Activated naive CD8-positive, alpha-beta T cell treated with anti-CD3 and anti-CD28 coated beads, Interleukin-2, amount 50 U/mL, for 24 hours (primary cell): Measurements from ENCODE around the gene KCNQ1.
A peak's percentile ranks its signal among the peaks of the same experiment; 100 is the strongest.

Experiments
- ATAC-seq: fragments of 150-1000 bp; cut with Tn5 transposase; one replicate; pipeline ENCODE4 v1.10.0; 2021
- DNase-seq: peaks from one replicate; pipeline ENCODE4 v3.0.0; 2021
- H3K27ac Mint-ChIP-seq: one replicate; pipeline ENCODE4 v1.8.0; 2021; ENCODE audit warnings: mild to moderate bottlenecking, mixed read lengths
- H3K27me3 Mint-ChIP-seq: one replicate; pipeline ENCODE4 v1.8.0; 2021; ENCODE audit warnings: mixed read lengths
- H3K36me3 Mint-ChIP-seq: one replicate; pipeline ENCODE4 v1.8.0; 2021; ENCODE audit warnings: low read depth, mixed read lengths
- H3K4me1 Mint-ChIP-seq: one replicate; pipeline ENCODE4 v1.8.0; 2021; ENCODE audit warnings: mixed read lengths
- H3K4me3 Mint-ChIP-seq: one replicate; pipeline ENCODE4 v1.8.0; 2021; ENCODE audit warnings: mild to moderate bottlenecking, moderate library complexity, mixed read lengths
- H3K9me3 Mint-ChIP-seq: one replicate; pipeline ENCODE4 v1.8.0; 2021; ENCODE audit warnings: mixed read lengths

Gene KCNQ1

GRCh38 chr11:2694995-2695939 lies 250.5 kb downstream of the KCNQ1 start:
- peaks cover 2% of the 10 kb centered on the region for H3K36me3 Mint-ChIP-seq
- H3K4me1 Mint-ChIP-seq, result peaks cover 9% of the 10 kb centered on the region
- ATAC-seq (no peak), DNase-seq (no peak)
- no peak overlapping the region for H3K27ac Mint-ChIP-seq
- no peak overlapping the region for H3K4me3 Mint-ChIP-seq
- H3K27me3 Mint-ChIP-seq, result peaks cover 4% of the 10 kb centered on the region
- no peaks in the 10 kb centered on the region for H3K9me3 Mint-ChIP-seq

GRCh38 chr11:2696455-2696854 lies 251.6 kb downstream of the KCNQ1 start:
- no peak overlapping the region for H3K4me3 Mint-ChIP-seq
- peaks cover 11% of the 10 kb centered on the region for H3K4me1 Mint-ChIP-seq
- H3K36me3 Mint-ChIP-seq, result peaks cover 2% of the 10 kb centered on the region
- H3K27ac Mint-ChIP-seq, result no peak overlapping the region
- ATAC-seq (no peak), DNase-seq (no peak)
- H3K9me3 Mint-ChIP-seq, result no peaks in the 10 kb centered on the region
- H3K27me3 Mint-ChIP-seq, result peaks cover 4% of the 10 kb centered on the region

- no peaks in the 10 kb centered on the region for H3K9me3 Mint-ChIP-seq
- H3K27ac Mint-ChIP-seq, result no peak overlapping the region
- DNase-seq (no peak), ATAC-seq (no peak)
- H3K4me3 Mint-ChIP-seq, result no peak overlapping the region
- peaks cover 11% of the 10 kb centered on the region for H3K4me1 Mint-ChIP-seq
- peaks cover 2% of the 10 kb centered on the region for H3K36me3 Mint-ChIP-seq
- peaks cover 4% of the 10 kb centered on the region for H3K27me3 Mint-ChIP-seq
Observed at GRCh38 chr11:2697866-2698265, 253.1 kb downstream of the KCNQ1 start.

- Mint-ChIP-seq H3K9me3 (no peaks in the 10 kb centered on the region), H3K4me3 (peak overlapping the region; percentile 81), H3K4me1 (peaks cover 11% of the 10 kb centered on the region), H3K36me3 (peaks cover 2% of the 10 kb centered on the region), H3K27ac (peak overlapping the region; percentile 44), H3K27me3 (peaks cover 4% of the 10 kb centered on the region)
- DNase-seq (no peak), ATAC-seq (no peak)
Observed at GRCh38 chr11:2698386-2699184, 253.8 kb downstream of the KCNQ1 start.

DNA sequence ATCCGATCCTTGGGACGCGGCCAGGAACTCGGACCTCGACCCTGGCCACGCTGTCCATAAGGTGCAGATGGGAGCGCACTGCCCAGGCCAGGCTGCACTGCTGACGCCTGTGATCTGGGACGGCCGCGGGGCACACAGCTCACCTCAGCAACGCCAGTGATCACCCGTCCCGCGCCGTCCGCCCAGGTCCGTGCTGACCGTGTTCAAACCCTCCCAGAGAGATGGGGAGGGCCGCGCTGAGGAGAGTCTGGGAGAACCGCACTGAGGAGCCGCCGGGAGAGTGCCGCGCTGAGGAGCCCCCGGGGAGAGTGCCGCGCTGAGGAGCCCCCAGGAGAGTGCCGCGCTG lies 254.3 kb downstream of the KCNQ1 start:
- no peak for ATAC-seq

DNA sequence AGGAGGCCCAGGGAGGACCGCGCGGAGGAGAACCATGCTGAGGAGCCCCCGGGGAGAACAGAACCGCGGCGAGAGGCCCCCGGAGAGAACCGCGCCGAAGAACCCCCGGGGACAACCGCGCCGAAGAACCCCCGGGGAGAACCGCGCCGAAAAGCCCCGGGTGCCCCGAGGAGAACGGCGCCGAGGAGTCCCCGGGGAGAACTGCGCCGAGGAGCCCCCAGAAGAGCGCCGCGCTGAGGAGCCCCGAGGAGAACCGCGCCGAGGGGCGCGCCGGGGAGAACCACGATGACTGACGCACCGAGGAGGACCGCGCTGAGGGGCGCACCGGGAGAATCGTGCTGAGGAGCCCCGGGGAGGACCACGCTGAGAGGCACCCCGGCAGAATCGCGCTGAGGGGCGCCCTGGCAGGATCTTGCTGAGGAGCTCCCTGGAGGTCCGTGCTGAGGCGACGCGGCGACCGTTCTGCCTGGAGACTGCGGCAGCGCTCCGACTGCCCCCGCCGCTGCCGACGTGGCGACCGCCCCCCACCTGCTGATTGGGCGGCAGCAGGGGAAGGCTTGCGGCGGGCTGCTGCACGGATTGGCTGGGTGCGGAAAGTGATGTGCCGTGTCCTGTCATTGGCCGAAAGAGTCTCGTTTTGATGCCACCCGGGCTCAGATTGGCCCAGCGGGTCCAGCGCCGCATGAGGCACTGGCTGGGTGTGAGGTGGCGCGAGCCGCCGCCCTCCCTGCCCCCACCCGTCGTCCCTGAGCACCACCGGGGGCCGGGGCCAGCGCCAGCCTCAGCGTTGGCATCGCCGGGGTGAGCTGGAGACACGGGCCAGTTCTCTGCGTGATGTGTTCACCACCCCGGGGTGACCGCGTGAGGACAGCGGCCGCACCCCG lies 255.0 kb downstream of the KCNQ1 start, which contains the start of gene KCNQ1OT1:
Gene KCNQ1OT1, minus strand, starts transcription at position 464 of the 884 bp plus-strand sequence.
- Mint-ChIP-seq H3K27me3 (peaks cover 4% of the 10 kb centered on the region), H3K9me3 (no peaks in the 10 kb centered on the region), H3K4me3 (peak within 1 kb of the TSS; percentile 81), H3K27ac (peak within 1 kb of the TSS; percentile 44), H3K36me3 (peaks cover 2% of the 10 kb centered on the region), H3K4me1 (peaks cover 11% of the 10 kb centered on the region)
- ATAC-seq (peak; percentile 92), DNase-seq (peak; percentile 81)

More for the DNA sequence above, 254.3 kb downstream of the KCNQ1 start:
- H3K4me3 Mint-ChIP-seq, result peak overlapping the region; percentile 81
- H3K27ac Mint-ChIP-seq, result peak overlapping the region; percentile 44
- H3K4me1 Mint-ChIP-seq, result peaks cover 11% of the 10 kb centered on the region
- peaks cover 4% of the 10 kb centered on the region for H3K27me3 Mint-ChIP-seq
- DNase-seq, result peak; percentile 10
- H3K36me3 Mint-ChIP-seq, result peaks cover 2% of the 10 kb centered on the region
- no peaks in the 10 kb centered on the region for H3K9me3 Mint-ChIP-seq

DNA sequence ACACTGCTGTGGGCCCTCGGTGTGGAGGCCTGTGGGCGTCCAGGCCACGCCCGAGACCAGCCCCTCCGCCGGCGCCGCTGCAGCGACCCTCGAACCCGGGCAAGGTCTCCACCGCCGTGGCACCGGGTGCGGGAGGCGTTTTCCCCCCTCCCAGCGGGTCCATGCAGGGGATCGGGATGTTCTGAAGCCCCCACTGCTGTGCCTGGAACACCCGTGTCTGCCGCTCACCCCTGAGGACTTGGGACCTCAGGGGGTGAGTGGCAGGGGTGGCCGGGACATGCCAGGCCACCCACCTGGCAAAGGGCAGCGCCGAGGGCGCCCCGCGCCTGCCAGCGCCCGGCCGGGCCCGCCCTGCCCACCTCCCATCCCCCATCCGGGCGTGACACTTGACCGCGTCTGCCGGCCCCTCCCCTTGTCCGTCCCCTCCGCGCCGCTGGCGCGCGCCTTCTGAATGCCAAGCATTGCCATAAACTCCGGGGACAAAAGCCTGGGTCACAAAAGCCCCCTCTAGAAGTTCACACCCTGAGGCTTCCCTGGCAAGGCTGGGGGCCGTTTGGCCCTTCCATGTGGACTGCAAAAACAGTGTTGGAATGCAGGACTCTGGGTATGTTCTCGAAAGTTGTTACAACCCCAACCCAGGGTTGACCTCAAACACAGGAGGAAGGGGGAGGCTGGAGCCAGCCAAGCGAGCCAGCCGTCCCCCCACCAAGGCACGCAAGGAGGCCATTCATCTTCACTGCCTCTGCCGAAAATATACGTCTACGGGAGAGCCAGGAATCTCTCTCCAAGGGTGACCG lies 255.8 kb downstream of the KCNQ1 start:
- Mint-ChIP-seq H3K4me1 (peaks cover 11% of the 10 kb centered on the region), H3K36me3 (peaks cover 2% of the 10 kb centered on the region), H3K27ac (no peak overlapping the region), H3K4me3 (peak overlapping the region; percentile 81), H3K27me3 (peaks cover 4% of the 10 kb centered on the region), H3K9me3 (no peaks in the 10 kb centered on the region)
- peak; percentile 62 for DNase-seq
- ATAC-seq, result peak; percentile 22

- no peak for DNase-seq
- Mint-ChIP-seq H3K27me3 (peaks cover 4% of the 10 kb centered on the region), H3K36me3 (peaks cover 4% of the 10 kb centered on the region), H3K27ac (no peak overlapping the region), H3K4me1 (peaks cover 11% of the 10 kb centered on the region), H3K9me3 (no peaks in the 10 kb centered on the region), H3K4me3 (peak overlapping the region; percentile 58)
- ATAC-seq, result no peak
Observed at GRCh38 chr11:2701230-2701629, 256.4 kb downstream of the KCNQ1 start.

DNA sequence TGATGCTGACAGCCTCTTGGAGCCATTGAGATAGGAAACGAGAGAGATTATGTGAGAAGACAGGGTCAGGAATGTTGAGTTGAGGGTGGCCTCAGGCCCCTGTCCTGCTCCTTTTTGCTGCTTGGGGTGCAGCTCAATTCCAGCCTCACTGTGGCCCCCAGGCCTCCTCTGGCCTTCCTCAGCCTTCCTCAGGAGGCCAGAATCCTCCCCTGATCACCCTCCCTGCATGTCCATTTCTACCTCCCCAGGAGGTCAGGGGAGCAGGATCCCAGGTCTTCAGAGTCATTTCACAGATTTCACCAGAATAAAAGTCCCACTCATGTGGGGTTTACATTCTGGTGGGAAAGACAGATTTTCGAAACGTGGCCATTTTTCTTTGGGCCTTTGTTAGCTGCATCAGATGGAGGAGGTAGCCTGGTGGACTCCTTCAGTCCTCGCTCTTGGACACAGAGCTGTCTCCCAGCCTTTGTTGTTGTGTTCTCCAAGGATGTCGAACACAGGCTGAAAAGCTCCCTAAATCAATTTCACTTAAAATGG lies 257.2 kb downstream of the KCNQ1 start:
- no peak overlapping the region for H3K4me3 Mint-ChIP-seq
- H3K9me3 Mint-ChIP-seq, result no peaks in the 10 kb centered on the region
- ATAC-seq, result no peak
- H3K36me3 Mint-ChIP-seq, result peaks cover 4% of the 10 kb centered on the region
- no peak for DNase-seq
- no peak overlapping the region for H3K27ac Mint-ChIP-seq
- peaks cover 11% of the 10 kb centered on the region for H3K4me1 Mint-ChIP-seq
- peaks cover 4% of the 10 kb centered on the region for H3K27me3 Mint-ChIP-seq

- ATAC-seq, result no peak
Observed at GRCh38 chr11:2702771-2703362, 258.1 kb downstream of the KCNQ1 start.

GRCh38 chr11:2703363-2704141 lies 258.7 kb downstream of the KCNQ1 start:
- ATAC-seq (no peak), DNase-seq (no peak)
- peaks cover 4% of the 10 kb centered on the region for H3K36me3 Mint-ChIP-seq
- no peaks in the 10 kb centered on the region for H3K9me3 Mint-ChIP-seq
- no peak overlapping the region for H3K4me3 Mint-ChIP-seq
- peaks cover 7% of the 10 kb centered on the region for H3K4me1 Mint-ChIP-seq
- H3K27me3 Mint-ChIP-seq, result peaks cover under 1% of the 10 kb centered on the region
- H3K27ac Mint-ChIP-seq, result no peak overlapping the region

More at GRCh38 chr11:2702771-2703362, 258.1 kb downstream of the KCNQ1 start:
- no peak overlapping the region for H3K27ac Mint-ChIP-seq
- peaks cover 11% of the 10 kb centered on the region for H3K4me1 Mint-ChIP-seq
- no peak overlapping the region for H3K4me3 Mint-ChIP-seq
- H3K9me3 Mint-ChIP-seq, result no peaks in the 10 kb centered on the region
- H3K27me3 Mint-ChIP-seq, result peaks cover 4% of the 10 kb centered on the region
- DNase-seq, result no peak
- H3K36me3 Mint-ChIP-seq, result peaks cover 4% of the 10 kb centered on the region

GRCh38 chr11:2704356-2704755 lies 259.5 kb downstream of the KCNQ1 start:
- ATAC-seq (no peak), DNase-seq (no peak)
- no peak overlapping the region for H3K4me3 Mint-ChIP-seq
- H3K9me3 Mint-ChIP-seq, result no peaks in the 10 kb centered on the region
- H3K27me3 Mint-ChIP-seq, result no peaks in the 10 kb centered on the region
- H3K36me3 Mint-ChIP-seq, result peaks cover 2% of the 10 kb centered on the region
- peaks cover 2% of the 10 kb centered on the region for H3K4me1 Mint-ChIP-seq
- H3K27ac Mint-ChIP-seq, result no peak overlapping the region
